Caco-2 (cell line): ENCODE measurements around the gene EPG5. TPM values are rescaled to one million over a fixed set of nuclear protein-coding genes. Genes with fewer than 3 reads are reported as not detected.
"Not testable (repeated sequence)": the region's sequence is repeated elsewhere in the genome, so short reads cannot be mapped to it uniquely, and the experiment has no call there.

ENCODE experiments used
- BruUV-seq: library from RNA; stranded (reverse); fragments of 400-500 nt; replicated peaks from 2 replicates; lab custom pipeline; 2021; lab: Mats Ljungman, UMichigan
- CTCF ChIA-PET: fragments of 300-600 bp; sonication (Branson Sonifier 250); formaldehyde crosslinking; loops from one replicate; lab custom pipeline; 2022; ENCODE audit warnings: antibody characterized with exemption; lab: Charles Lee
- POLR2A ChIA-PET: fragments of 300-600 bp; sonication (Branson Sonifier 250); formaldehyde crosslinking; loops from one replicate; lab custom pipeline; 2022; ENCODE audit warnings: antibody characterized with exemption; lab: Charles Lee
- DNase-seq, 2 experiments: peaks; one replicate each; pipeline versions ENCODE4 v3.0.0 to v3.0.0-alpha.2; 2020 to 2022
- H3K27me3 ChIP-seq: replicated peaks from 2 replicates; pipeline ENCODE4 v1.6.0; 2011; ENCODE audit warnings: low read length; ENCODE audit not compliant: control insufficient read depth, insufficient read depth
- H3K36me3 ChIP-seq: 2 replicates; pipeline ENCODE4 v1.5.1; 2011; ENCODE audit warnings: low read length; ENCODE audit not compliant: control insufficient read depth, insufficient read depth
- H3K4me1 ChIP-seq: fragments of 250-450 bp; sonication (Bioruptor Pico); 2 replicates; pipeline ENCODE4 v1.5.1; 2020; ENCODE audit warnings: mild to moderate bottlenecking
- H3K4me3 ChIP-seq: 2 replicates; pipeline ENCODE4 v1.5.1; 2011; ENCODE audit warnings: low read depth, mild to moderate bottlenecking, control low read depth, low read length
- H3K9me3 ChIP-seq: fragments of 250-450 bp; sonication (Bioruptor Pico); 2 replicates; pipeline ENCODE4 v1.5.1; 2020; ENCODE audit warnings: mild to moderate bottlenecking, moderate library complexity
- H3K27ac Mint-ChIP-seq: one replicate; pipeline ENCODE4 v1.8.0; 2022; ENCODE audit warnings: mixed read lengths; ENCODE audit not compliant: unreplicated experiment
- H3K27me3 Mint-ChIP-seq: one replicate; pipeline ENCODE4 v1.8.0; 2022; ENCODE audit warnings: mixed read lengths; ENCODE audit not compliant: insufficient read depth, unreplicated experiment
- H3K36me3 Mint-ChIP-seq: one replicate; pipeline ENCODE4 v1.8.0; 2022; ENCODE audit warnings: mild to moderate bottlenecking, mixed read lengths; ENCODE audit not compliant: insufficient read depth, unreplicated experiment
- H3K4me1 Mint-ChIP-seq: one replicate; pipeline ENCODE4 v1.8.0; 2022; ENCODE audit warnings: low read depth, mixed read lengths; ENCODE audit not compliant: unreplicated experiment
- H3K4me3 Mint-ChIP-seq: one replicate; pipeline ENCODE4 v1.8.0; 2022; ENCODE audit warnings: mild to moderate bottlenecking, moderate library complexity, mixed read lengths; ENCODE audit not compliant: unreplicated experiment
- H3K9me3 Mint-ChIP-seq: one replicate; pipeline ENCODE4 v1.8.0; 2022; ENCODE audit warnings: mixed read lengths; ENCODE audit not compliant: unreplicated experiment
- CTCF ChIP-seq, 2 experiments: fragments of 200-600 bp in 1 of 2; IDR thresholded peaks; 1 replicate in 1 of 2; 2 replicates in 1 of 2; pipeline versions ENCODE4 v1.5.1 to v1.8.0; 2011 to 2022; ENCODE audit warnings: antibody characterized with exemption in 1 of 2, control low read depth in 1 of 2, inconsistent platforms in 1 of 2, low read depth in 1 of 2, low read length in 1 of 2, mild to moderate bottlenecking in 1 of 2, moderate library complexity in 1 of 2; ENCODE audit not compliant: insufficient read depth in 1 of 2, severe bottlenecking in 1 of 2, unreplicated experiment in 1 of 2
- intact Hi-C: fragments of 100-400 bp; cut with micrococcal nuclease; formaldehyde crosslinking; loops from one replicate; pipeline ENCODE4 v1.10.0; 2022; ENCODE audit not compliant: unreplicated experiment
- total RNA-seq: library from RNA; stranded (reverse); gene quantifications from 2 replicates; pipeline ENCODE4 v1.2.3, GENCODE V29; 2022

The EPG5 gene
- total RNA-seq, 1 experiment from 2014 or later = 12.0 TPM

GRCh38 chr18:45850021-45850420 is 117.1 kb downstream of the EPG5 start:
- no peaks in the 10 kb centered on the region for H3K27me3 Mint-ChIP-seq
- CTCF ChIA-PET = interaction anchor here (0.6 kb wide), 1 partner anchor 33 kb away, joined by 3 read pairs; no protein-coding TSS in a partner anchor
- H3K4me3 Mint-ChIP-seq = no peak overlapping the region

DNA sequence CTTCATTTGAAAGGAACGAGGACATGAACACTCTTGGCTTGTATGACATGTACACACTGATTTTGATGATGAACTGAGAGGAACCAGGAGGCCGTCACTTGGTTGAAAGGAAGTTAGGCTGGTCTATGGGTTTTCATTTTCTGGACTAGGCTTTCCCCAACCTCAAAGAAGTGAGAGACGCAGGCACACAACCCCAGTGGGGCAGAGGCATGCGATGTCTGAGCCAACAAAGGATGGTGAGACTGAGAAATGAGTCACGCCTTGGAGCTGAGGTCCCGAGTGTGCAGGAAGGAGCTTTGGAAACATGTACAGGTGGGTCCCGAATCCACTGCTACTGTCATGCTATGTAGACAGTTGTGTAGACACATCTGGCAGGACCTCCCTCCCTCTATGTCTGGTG is 117.6 kb downstream of the EPG5 start:
- H3K4me1 ChIP-seq = no peaks in the 10 kb centered on the region
- intact Hi-C loops = no loop called here
- H3K36me3 ChIP-seq = no peaks in the 10 kb centered on the region; the same call in 1 of the 2 replicates
- H3K4me3 Mint-ChIP-seq = no peak overlapping the region
- H3K9me3 ChIP-seq = no peaks in the 10 kb centered on the region
- ChIA-PET POLR2A (no interaction called here), CTCF (no interaction called here)
- BruUV-seq = no TSS peak
- no peak overlapping the region for H3K27ac Mint-ChIP-seq
- no peaks in the 10 kb centered on the region for H3K4me1 Mint-ChIP-seq
- TF ChIP-seq CTCF (IDR thresholded peaks at IDR 0.05; ENCODE audit: insufficient read depth in 1 of 2, low read depth in 1 of 2, low read length in 1 of 2, severe bottlenecking in 1 of 2, unreplicated experiment in 1 of 2) = no peak
- peaks cover 6% of the 10 kb centered on the region for H3K36me3 Mint-ChIP-seq
- H3K4me3 ChIP-seq = no peak overlapping the region
- DNase-seq = no peak
- H3K27me3 Mint-ChIP-seq = no peaks in the 10 kb centered on the region
- no peaks in the 10 kb centered on the region for H3K9me3 Mint-ChIP-seq
- no peaks in the 10 kb centered on the region for H3K27me3 ChIP-seq

More at GRCh38 chr18:45850021-45850420, 117.1 kb downstream of the EPG5 start:
- Mint-ChIP-seq H3K27ac (no peak overlapping the region), H3K4me1 (no peaks in the 10 kb centered on the region), H3K9me3 (no peaks in the 10 kb centered on the region), H3K36me3 (peaks cover 6% of the 10 kb centered on the region)
- no TSS peak for BruUV-seq
- intact Hi-C loops = no loop called here
- peak in 1 of 2 experiments; percentile 37 for DNase-seq
- no peak overlapping the region for H3K4me3 ChIP-seq
- POLR2A ChIA-PET = no interaction called here
- TF ChIP-seq CTCF (IDR thresholded peaks at IDR 0.05; ENCODE audit: insufficient read depth in 1 of 2, low read depth in 1 of 2, low read length in 1 of 2, severe bottlenecking in 1 of 2, unreplicated experiment in 1 of 2) = peak in 1 of 2 experiments; percentile 33
- no peaks in the 10 kb centered on the region for H3K9me3 ChIP-seq
- no peaks in the 10 kb centered on the region for H3K4me1 ChIP-seq
- H3K27me3 ChIP-seq = no peaks in the 10 kb centered on the region
- no peaks in the 10 kb centered on the region; the same call in 1 of the 2 replicates for H3K36me3 ChIP-seq

GRCh38 chr18:45848643-45849042 is 118.5 kb downstream of the EPG5 start:
- H3K27me3 ChIP-seq, BruUV-seq, intact Hi-C loops, H3K4me1 Mint-ChIP-seq, DNase-seq, H3K9me3 ChIP-seq, H3K4me3 ChIP-seq, H3K27me3 Mint-ChIP-seq, CTCF ChIA-PET, H3K4me1 ChIP-seq, H3K36me3 Mint-ChIP-seq, H3K27ac Mint-ChIP-seq, H3K36me3 ChIP-seq, H3K4me3 Mint-ChIP-seq, POLR2A ChIA-PET, H3K9me3 Mint-ChIP-seq: not testable (repeated sequence)

- no peaks in the 10 kb centered on the region for H3K27me3 Mint-ChIP-seq
- no peak overlapping the region for H3K27ac Mint-ChIP-seq
- no peaks in the 10 kb centered on the region for H3K4me1 ChIP-seq
- H3K4me1 Mint-ChIP-seq = no peaks in the 10 kb centered on the region
- DNase-seq = no peak
- intact Hi-C loops = no loop called here
- no peak overlapping the region for H3K4me3 ChIP-seq
- H3K9me3 ChIP-seq = no peaks in the 10 kb centered on the region
- ChIA-PET POLR2A (no interaction called here), CTCF (no interaction called here)
- H3K4me3 Mint-ChIP-seq = no peak overlapping the region
- H3K27me3 ChIP-seq = no peaks in the 10 kb centered on the region
- TF ChIP-seq CTCF (IDR thresholded peaks at IDR 0.05; ENCODE audit: insufficient read depth in 1 of 2, low read depth in 1 of 2, low read length in 1 of 2, severe bottlenecking in 1 of 2, unreplicated experiment in 1 of 2) = no peak
- no peaks in the 10 kb centered on the region; the same call in 1 of the 2 replicates for H3K36me3 ChIP-seq
- H3K9me3 Mint-ChIP-seq = no peaks in the 10 kb centered on the region
- no peaks in the 10 kb centered on the region for H3K36me3 Mint-ChIP-seq
- no TSS peak for BruUV-seq
Observed at GRCh38 chr18:45847119-45847518, 120.0 kb downstream of the EPG5 start.
